ENCODE measurements around the gene DPEP3. TPM values are rescaled to one million over a fixed set of nuclear protein-coding genes. Genes with fewer than 3 reads are reported as not detected.
A peak's percentile ranks its signal among the peaks of the same experiment; 100 is the strongest.

Gene DPEP3
- total RNA-seq, 1 experiment from 2014 or later, result not detected

DNA sequence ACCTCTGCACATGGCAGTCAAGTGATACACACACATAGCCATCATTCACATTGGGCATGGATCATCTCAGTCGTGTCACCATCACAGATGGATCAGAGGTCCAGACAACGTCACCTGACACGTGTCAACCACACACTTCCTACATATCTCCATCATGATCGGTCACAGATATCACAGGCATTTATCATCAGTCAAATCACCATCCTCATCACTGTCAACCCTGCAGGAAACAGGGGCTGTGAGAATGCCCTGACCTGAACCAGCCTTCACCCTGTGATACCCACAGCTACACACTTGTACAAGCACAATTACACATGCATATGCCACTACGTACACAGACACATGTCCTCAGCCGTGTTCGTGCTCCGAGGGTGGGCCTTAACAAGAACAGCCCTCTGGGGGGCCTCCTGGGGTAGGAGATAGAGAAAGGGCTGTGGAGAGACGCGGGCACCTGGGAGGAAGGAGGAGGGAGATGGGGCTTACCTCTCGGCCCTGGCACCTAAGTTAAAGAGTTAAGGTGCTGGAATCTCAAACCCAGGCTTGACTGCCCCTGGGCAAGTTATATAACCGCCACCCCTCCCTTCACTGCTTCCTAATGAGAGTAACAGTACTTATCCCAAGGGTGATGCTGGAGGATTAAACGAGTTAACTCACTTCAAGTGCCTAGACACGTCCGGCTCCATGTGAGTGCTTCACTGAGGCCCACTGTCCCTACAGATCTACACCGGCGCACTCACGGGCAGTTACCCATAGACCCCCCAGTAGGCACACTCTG is 12.9 kb downstream of the DPEP3 start:
- no peak for DNase-seq (ENCODE audit: low spot score)

DNA sequence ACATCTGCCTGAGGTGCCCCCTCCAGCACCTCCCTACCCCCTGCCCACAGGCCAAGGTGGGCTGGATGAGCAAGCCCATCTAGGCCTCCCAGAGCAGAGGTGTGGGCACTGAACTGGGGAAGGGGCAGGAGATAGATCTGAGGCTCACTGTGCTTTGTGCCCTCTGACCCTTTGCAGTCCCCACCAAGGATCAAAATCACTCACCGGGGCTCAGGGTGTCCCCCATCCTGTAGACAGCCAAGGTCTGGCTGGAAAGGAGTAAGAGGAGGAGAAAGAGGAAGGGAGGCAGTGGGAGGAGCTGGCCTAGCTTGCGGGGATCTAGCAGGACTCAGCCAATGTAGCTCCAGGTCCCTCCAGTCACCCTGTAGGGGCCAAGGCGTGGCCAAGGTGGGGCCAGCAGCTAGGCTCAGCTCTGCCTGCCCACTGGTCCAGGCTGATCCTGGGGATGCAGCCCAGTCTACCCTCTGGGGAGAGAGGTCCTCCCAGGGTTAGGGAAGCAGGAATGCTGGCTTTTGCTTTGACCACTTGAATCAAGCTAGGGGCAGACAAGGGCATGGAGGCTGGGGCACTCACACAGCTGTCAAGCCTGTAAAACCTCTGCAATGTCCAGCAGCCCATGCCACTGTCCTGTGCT is 13.6 kb downstream of the DPEP3 start:
- peak; percentile 62 for DNase-seq (ENCODE audit: low spot score)

DNA sequence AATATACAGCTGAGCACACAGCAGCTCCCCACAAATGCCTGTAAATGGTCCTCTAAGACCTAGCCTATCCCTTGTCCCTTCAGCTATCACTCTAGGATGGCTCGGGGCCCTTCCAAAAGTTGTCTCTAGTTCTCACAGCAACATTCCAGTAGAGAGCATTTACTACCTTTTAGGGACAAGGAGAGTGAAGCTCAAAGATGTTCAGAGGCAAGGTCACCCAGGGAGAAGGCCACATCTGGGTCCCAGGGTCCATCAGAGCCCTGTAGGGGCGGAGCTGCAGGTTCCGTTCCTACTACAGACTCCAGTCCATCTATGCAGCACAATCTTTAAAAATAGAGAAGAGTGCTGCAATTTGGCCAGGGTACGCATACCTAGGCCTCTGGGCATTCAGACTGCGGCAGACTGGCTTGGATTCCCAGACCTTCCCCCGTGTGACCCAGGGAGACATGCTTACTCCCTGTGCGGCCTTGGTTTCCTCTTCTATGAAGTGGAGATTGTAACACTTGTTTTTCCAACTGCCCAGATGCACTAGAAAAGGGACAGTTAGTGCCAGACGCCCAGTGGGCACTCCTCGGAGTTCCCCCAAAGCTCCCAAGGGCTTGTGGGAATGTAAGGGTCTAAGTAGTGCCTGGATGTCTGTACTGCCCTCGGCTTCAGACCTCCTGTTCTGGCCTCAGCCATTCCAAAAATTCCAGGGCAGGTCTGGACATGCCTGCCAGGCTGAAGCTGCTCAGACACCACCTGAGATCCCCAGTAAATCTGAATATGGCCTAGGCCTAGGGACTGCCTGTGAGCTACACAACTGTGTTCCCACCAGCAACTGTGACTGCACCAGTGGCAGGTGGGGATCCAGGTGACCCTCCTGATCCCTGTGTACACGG is 14.4 kb downstream of the DPEP3 start:
- DNase-seq (ENCODE audit: low spot score), result no peak

GRCh38 chr16:67964477-67965131 is 15.7 kb downstream of the DPEP3 start:
- no peak for DNase-seq (ENCODE audit: low spot score)

DNA sequence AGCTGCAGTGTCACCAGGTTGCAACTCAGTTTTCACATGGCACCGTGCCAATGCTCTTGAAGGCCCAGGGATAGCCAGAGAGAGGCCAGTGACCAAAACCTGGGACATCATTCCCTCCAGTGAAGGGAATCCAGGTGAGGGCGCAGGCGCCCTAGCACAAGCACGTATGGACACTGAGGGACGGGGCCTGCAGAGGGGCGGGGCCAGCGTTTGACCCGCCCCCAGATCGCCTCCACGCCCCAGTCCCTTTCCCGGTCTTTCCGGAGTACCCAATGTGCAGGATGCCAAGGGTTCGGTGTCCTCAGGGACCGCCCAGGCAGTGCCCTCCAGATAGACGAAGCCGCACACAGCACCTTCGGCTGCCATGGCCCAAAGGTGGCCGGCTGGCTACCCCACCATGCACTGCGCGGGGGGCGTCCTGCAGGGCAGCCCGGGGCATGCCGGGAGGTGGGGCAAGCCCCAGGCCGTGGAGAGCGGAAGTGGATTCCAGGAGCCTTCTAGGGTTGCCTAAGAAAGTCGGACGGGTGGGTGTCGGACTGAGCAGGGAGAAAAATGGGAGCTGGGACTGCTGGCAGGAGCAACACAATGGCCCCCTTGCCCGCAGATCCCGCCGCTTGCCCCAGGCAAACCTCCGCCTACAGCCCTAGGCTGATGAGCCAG is 16.5 kb downstream of the DPEP3 start:
- no peak for DNase-seq (ENCODE audit: low spot score)

DNA sequence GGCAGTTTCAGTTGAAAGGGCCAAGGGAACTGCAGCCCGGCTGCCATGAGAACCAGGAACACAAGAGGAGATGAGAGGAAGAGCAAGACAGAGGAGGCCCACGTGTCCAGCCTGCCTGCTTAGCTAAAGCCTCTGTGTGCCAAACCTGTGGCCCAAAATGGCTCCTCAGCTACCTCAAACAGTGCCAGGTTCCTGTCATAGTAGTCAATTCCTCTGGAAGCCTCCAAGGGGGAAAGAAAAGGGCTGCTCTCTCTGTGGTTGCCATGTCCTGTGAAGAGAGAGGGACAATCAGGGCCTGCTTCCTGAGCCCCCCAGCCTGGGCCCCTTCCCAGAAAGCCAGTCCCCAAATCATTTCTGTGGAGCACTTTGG is 17.0 kb downstream of the DPEP3 start:
- DNase-seq (ENCODE audit: low spot score), result no peak

GRCh38 chr16:67962135-67962534 is 18.2 kb downstream of the DPEP3 start:
- no peak for DNase-seq (ENCODE audit: low spot score)

DNA sequence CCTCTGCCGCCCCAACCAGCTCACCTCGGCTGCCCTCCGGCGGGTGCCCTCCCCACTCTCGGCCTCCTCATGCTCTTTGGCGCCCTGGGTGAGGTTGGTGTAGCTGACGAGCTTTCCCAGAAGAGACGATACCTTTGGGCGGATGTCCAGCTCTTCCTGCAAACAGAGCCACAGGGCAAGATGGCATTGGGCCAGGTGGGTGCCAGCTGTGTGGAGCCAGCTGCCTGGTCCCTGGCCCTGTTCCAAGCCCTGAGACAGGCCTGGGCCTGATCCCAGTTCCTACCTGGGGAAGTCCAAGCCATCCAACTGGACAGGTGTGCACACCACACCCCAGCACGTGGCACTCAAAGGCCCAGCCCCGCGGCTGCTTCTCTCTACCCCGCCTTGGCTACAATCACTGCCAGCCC is 18.7 kb downstream of the DPEP3 start:
- DNase-seq (ENCODE audit: low spot score), result no peak

GRCh38 chr16:67959536-67960329 is 20.6 kb downstream of the DPEP3 start:
- peak; percentile 89 for DNase-seq (ENCODE audit: low spot score)

GRCh38 chr16:67957622-67958021 is 22.7 kb downstream of the DPEP3 start:
- no peak for DNase-seq (ENCODE audit: low spot score)

DNA sequence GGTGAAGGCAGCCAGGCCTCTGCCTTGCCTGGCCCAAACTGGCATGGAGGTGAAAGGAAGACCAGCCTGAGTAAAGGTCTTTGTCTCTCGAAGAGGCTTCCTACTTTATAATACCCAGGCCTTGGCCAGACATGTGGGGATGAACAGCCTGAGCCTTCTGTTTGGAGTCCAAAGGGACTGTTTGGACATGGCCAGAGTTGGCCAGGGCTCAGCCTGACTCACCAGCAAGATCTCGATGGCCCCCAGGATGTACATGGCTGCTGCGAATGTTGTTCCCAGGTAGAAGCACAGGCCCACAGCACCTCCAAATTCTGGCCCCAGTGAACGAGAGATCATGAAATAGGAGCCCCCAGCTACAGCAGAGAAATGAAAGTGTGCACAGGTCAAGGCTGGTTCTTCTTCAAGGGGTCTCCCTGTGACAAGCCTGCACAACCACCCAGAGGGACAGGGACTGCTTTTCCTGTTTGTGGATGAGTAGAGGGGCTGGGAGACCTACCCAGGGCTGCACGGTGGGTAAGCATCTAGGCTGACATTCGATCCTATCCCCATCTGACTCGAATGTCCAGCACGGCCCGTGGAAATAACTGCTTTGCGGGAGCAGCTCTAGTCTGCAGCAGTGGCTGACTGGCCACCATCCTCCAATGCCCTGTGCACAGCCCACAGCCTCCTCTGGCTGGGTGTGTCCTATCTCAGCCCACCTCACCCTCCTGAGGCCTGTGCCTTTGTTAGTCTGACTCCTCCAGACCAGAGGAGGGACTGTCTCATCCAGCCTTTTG is 25.7 kb downstream of the DPEP3 start:
- DNase-seq (ENCODE audit: low spot score), result no peak

- no peak for DNase-seq (ENCODE audit: low spot score)
These were observed 26.5 kb downstream of the DPEP3 start for GRCh38 chr16:67953641-67954375.

DNA sequence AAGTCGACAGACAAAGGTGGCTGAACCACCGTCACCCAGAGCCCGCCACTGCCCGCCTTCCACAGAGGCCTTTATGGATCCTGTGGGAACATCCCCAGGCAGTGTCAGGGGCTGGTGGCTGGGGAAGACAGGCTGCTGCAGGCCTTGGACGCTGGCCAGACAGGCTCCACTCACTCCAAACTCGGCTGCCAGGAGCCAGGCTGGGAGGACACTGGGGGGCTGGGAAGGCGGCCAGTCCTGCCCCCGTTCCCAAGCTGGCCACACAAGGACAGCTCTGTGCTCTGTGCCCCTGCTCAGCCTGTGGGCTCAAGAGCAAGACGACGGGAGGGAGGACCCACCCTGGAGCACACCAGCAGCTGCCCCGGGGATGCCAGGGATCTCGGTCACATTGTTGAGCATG is 28.8 kb downstream of the DPEP3 start:
- DNase-seq (ENCODE audit: low spot score), result no peak

DNA sequence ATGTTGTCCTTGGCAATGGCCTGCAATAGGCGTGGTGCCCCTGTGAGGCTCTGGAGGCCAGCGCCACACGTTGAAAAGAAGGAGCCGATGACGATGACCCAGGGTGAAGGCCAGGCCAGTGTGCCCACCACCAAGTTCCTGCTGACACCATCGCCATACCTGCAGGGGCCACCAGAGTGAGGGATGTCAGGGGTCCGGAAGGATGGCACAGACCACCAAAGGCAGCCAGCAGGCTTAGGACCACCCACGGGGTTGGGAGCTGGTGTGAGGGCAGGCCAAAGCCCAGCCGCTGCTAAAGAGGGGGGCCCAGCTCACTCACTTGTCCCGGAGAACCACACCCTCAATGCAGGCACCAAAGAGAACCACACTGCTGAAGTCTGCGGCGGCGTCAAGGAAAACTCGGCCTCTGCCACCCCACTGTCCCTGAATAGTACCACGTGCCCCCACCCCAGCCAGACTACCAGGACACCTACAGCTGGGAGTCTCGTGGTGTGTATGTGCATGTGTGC is 29.9 kb downstream of the DPEP3 start:
- DNase-seq (ENCODE audit: low spot score), result no peak

DNA sequence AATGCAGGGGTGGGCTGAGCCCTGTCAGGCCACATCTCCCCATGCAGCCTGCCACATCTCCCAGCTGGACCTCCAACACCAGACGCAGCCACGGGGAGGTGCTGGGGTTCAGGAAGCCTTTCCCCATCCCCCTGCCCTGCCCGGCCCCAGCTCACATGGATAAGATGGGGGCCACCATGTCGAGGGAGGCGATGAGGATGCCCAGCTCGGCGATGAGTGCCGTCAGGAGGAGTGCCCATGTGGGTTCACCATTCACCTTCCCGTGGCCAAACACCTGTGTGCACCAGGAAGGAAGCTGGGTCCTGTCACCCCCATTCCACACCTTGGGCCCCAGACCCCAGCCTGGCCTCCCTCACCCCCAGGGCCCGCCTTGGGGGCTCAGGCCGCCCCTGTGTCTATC is 30.7 kb downstream of the DPEP3 start:
- DNase-seq (ENCODE audit: low spot score), result no peak

GRCh38 chr16:67948015-67948414 is 32.3 kb downstream of the DPEP3 start:
- DNase-seq (ENCODE audit: low spot score), result no peak

DNA sequence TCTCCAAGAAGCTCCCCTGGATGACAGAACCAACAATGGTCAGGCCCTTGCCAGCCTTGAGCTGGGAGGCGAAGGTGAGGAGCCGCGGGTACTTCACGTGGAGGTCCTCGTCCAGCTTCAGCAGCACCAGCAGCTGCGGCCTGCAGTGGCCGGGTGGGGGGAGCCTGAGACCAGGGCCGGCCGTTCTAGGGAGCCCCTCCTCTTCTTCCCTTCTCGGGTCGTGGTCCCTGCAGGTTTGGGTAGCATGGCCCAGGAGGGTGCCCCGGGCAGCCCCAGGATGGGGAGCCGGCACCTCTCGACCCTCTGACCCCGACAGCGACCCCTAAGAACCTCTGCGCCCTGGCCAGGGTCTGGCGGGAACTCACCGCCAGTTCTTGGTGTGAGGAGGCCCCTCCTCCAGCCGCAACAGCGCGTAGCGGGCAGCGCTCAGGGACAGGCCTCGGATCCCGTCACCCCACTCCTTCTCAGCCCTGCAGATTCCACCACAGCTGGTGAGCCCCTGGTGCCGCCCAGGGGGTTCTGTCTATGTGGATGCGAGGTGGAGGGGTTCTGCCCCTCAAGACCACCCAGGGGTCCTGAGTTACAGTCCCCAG is 33.2 kb downstream of the DPEP3 start:
- DNase-seq (ENCODE audit: low spot score), result no peak

GRCh38 chr16:67946128-67946569 is 34.1 kb downstream of the DPEP3 start:
- no peak for DNase-seq (ENCODE audit: low spot score)
